Smooth muscle cell (in vitro differentiated cells): ENCODE measurements around the gene COA1. TPM values are rescaled to one million over a fixed set of nuclear protein-coding genes. Genes with fewer than 3 reads are reported as not detected.
"Not testable (repeated sequence)": the region's sequence is repeated elsewhere in the genome, so short reads cannot be mapped to it uniquely, and the experiment has no call there.

Experiments used
- DNase-seq: peaks from one replicate; lab custom pipeline; 2025; ENCODE audit not compliant: unreplicated experiment; lab: John Stamatoyannopoulos, UW
- H2AFZ ChIP-seq: fragments of 200-600 bp; sonication (generic); 2 replicates; pipeline ENCODE4 v1.6.0; 2016; ENCODE audit warnings: antibody characterized with exemption, low read depth, mild to moderate bottlenecking
- H3F3A ChIP-seq: fragments of 200-600 bp; sonication (generic); 2 replicates; pipeline ENCODE4 v1.6.0; 2017; ENCODE audit warnings: antibody characterized with exemption, low read depth
- H3K27ac ChIP-seq: fragments of 200-600 bp; sonication (generic); 2 replicates; pipeline ENCODE4 v1.5.1; 2016; ENCODE audit warnings: low read depth, mild to moderate bottlenecking
- H3K27me3 ChIP-seq: fragments of 200-600 bp; sonication (generic); 2 replicates; pipeline ENCODE4 v1.6.1; 2016; ENCODE audit warnings: low read depth, mild to moderate bottlenecking
- H3K36me3 ChIP-seq: fragments of 200-600 bp; sonication (generic); 2 replicates; pipeline ENCODE4 v1.5.1; 2016; ENCODE audit warnings: low read depth
- H3K4me1 ChIP-seq: fragments of 200-600 bp; sonication (generic); 2 replicates; pipeline ENCODE4 v1.5.1; 2016; ENCODE audit warnings: low read depth
- H3K4me2 ChIP-seq: fragments of 200-600 bp; sonication (generic); 2 replicates; pipeline ENCODE4 v1.6.0; 2016; ENCODE audit warnings: mild to moderate bottlenecking
- H3K4me3 ChIP-seq: fragments of 200-600 bp; sonication (generic); 2 replicates; pipeline ENCODE4 v1.5.1; 2016; ENCODE audit warnings: mild to moderate bottlenecking
- H3K79me2 ChIP-seq: fragments of 200-600 bp; sonication (generic); 2 replicates; pipeline ENCODE4 v1.6.0; 2016; ENCODE audit warnings: low read depth, mild to moderate bottlenecking
- H3K9ac ChIP-seq: fragments of 200-600 bp; sonication (generic); 2 replicates; pipeline ENCODE4 v1.6.0; 2016; ENCODE audit warnings: low read depth
- H3K9me3 ChIP-seq: fragments of 200-600 bp; sonication (generic); replicated peaks from 2 replicates; pipeline ENCODE4 v1.5.1; 2016; ENCODE audit warnings: low read depth
- H4K20me1 ChIP-seq: fragments of 200-600 bp; sonication (generic); 2 replicates; pipeline ENCODE4 v1.6.0; 2016; ENCODE audit warnings: low read depth
- WGBS: methylation state at CpG from one replicate; pipeline ENCODE4 v1.1.7; 2016; ENCODE audit warnings: low lambda C conversion rate; 5-methylcytosine and 5-hydroxymethylcytosine counted together
- polyA plus RNA-seq: library from polyadenylated mRNA; unstranded; fragments of >200 nt; fragmentation: Nextera tagmentation; extraction: Ambion mirVana; gene quantifications from 2 replicates; pipeline ENCODE4 v1.2.1, GENCODE V29; 2016
- total RNA-seq: library from RNA; depleted of rRNA; stranded (reverse); fragments of >200 nt; gene quantifications from 2 replicates; pipeline ENCODE4 v1.2.3, GENCODE V29; 2014
- TF ChIP-seq, protein P1 (sequence below): fragments of 200-600 bp; sonication (generic); IDR thresholded peaks from 2 replicates; pipeline ENCODE4 v1.5.1; 2017; ENCODE audit warnings: borderline replicate concordance, mild to moderate bottlenecking, antibody characterized with exemption; ENCODE audit not compliant: insufficient read depth, poor library complexity, severe bottlenecking

The COA1 gene
- total and polyA plus RNA-seq, 2 experiments from 2014 or later = 63.1 to 67.5 TPM

DNA sequence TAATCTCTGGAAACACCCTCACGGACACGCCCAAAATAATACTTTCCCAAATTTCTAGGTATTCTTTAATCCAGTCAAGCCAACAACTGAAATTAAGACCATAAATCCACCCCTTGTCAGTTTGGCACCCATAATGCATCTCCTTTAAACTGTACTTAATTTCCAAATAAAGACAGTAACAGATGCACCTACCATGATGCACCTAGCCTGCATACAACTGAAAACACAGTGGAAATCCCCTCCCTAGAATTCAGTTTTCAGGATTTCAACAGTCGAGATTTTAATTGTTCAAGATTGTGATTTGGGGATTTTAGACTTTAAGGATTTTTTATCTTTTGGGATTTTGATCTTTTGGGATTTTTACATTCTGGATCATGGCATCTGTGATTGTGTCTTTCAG is 129.3 kb downstream of the COA1 start:
- Histone ChIP-seq H3K36me3 (peaks cover 4% of the 10 kb centered on the region), H4K20me1 (peaks cover 21% of the 10 kb centered on the region), H3K9me3 (no peaks in the 10 kb centered on the region), H3K4me3 (no peak overlapping the region), H3K4me2 (no peak overlapping the region), H3F3A (no peaks in the 10 kb centered on the region), H3K4me1 (no peaks in the 10 kb centered on the region), H3K27ac (no peak overlapping the region), H3K27me3 (no peaks in the 10 kb centered on the region), H3K79me2 (peaks cover 4% of the 10 kb centered on the region), H2AFZ (no peak overlapping the region), H3K9ac (no peak overlapping the region)
- TF ChIP-seq, protein P1, sequence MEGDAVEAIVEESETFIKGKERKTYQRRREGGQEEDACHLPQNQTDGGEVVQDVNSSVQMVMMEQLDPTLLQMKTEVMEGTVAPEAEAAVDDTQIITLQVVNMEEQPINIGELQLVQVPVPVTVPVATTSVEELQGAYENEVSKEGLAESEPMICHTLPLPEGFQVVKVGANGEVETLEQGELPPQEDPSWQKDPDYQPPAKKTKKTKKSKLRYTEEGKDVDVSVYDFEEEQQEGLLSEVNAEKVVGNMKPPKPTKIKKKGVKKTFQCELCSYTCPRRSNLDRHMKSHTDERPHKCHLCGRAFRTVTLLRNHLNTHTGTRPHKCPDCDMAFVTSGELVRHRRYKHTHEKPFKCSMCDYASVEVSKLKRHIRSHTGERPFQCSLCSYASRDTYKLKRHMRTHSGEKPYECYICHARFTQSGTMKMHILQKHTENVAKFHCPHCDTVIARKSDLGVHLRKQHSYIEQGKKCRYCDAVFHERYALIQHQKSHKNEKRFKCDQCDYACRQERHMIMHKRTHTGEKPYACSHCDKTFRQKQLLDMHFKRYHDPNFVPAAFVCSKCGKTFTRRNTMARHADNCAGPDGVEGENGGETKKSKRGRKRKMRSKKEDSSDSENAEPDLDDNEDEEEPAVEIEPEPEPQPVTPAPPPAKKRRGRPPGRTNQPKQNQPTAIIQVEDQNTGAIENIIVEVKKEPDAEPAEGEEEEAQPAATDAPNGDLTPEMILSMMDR = no peak
- WGBS = 98% methylated on average over 3 of the region's 3 CpGs
- DNase-seq = no peak

DNA sequence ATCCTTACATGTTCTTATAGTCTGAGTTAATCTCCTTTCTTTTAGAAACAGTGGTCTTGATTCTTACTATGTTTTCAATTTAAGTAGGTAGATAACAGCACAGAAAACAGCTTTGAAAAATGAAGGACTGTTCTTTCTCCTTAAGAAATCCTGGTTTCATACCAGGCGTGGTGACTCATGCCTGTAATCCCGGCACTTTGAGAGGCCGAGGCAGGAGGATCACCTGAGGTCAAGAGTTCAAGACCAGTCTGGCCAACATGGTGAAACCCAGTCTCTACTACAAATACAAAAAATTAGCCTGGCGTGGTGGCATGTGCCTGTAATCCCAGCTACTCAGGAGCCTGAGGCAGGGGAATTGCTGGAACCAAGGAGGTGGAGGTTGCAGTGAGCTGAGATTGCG is 132.9 kb downstream of the COA1 start:
- H3K9ac ChIP-seq, H3K4me2 ChIP-seq, H3K27me3 ChIP-seq, DNase-seq, H3K4me3 ChIP-seq, H3K27ac ChIP-seq, H3K4me1 ChIP-seq, H3K9me3 ChIP-seq, H3F3A ChIP-seq, H2AFZ ChIP-seq, H3K36me3 ChIP-seq: not testable (repeated sequence)
- H3K79me2 ChIP-seq = peaks cover 35% of the 10 kb centered on the region
- 65% methylated on average over 5 of the region's 5 CpGs for WGBS
- peaks cover 45% of the 10 kb centered on the region for H4K20me1 ChIP-seq

DNA sequence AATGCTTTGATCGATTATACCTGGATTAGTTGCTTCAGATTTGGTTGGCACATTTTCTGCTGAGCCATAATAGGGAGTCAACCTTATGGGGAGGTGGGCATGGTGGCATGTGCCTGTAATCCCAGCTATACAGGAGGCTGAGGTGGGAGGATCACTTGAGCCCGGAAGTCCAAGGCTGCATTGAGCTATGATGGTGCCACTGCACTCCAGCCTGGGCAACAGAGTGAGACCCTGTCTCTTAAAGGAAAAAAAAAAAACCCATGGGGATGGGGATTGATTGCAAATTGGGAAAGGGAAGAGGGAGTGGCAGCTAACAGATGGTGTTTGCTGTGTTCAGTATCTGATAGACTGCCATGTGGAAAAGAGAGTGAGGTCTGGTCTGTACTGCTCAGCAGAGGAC is 135.3 kb downstream of the COA1 start:
- Histone ChIP-seq H3K79me2 (peaks cover 52% of the 10 kb centered on the region), H3F3A (no peaks in the 10 kb centered on the region), H3K36me3 (no peaks in the 10 kb centered on the region), H3K4me3 (no peak overlapping the region), H2AFZ (no peak overlapping the region), H3K4me2 (no peak overlapping the region), H3K4me1 (no peaks in the 10 kb centered on the region), H4K20me1 (peaks cover 66% of the 10 kb centered on the region), H3K9me3 (no peaks in the 10 kb centered on the region), H3K9ac (no peak overlapping the region), H3K27me3 (no peaks in the 10 kb centered on the region), H3K27ac (no peak overlapping the region)
- WGBS = 99% methylated on average over 2 of the region's 2 CpGs
- DNase-seq = no peak
- TF ChIP-seq, protein P1 = no peak

DNA sequence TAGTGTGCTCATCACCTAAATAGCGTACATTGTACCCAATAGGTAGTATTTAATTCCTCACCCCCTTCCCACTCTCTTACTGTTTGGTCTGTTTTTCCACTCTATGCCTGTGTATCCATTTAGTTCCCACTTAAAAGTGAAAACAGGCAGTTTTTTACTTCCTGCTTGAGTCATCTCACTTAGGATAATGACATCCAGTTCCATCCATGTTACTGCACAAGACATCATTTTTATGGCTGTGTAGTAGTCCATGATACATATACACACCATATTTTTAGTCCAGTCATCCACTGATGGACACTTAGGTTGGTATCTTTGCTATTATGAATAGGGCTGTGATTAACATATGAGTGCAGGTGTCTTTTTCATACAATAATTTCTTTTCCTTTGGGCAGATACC is 136.3 kb downstream of the COA1 start:
- TF ChIP-seq, protein P1 = no peak
- H3K27ac ChIP-seq = no peak overlapping the region
- peaks cover 61% of the 10 kb centered on the region for H3K79me2 ChIP-seq
- no peak overlapping the region for H3K4me3 ChIP-seq
- H3K4me2 ChIP-seq = no peak overlapping the region
- H4K20me1 ChIP-seq = peaks cover 76% of the 10 kb centered on the region
- no peaks in the 10 kb centered on the region for H3F3A ChIP-seq
- no peak overlapping the region for H3K9ac ChIP-seq
- no peak for DNase-seq
- H2AFZ ChIP-seq = no peak overlapping the region
- H3K27me3 ChIP-seq = no peaks in the 10 kb centered on the region
- no peaks in the 10 kb centered on the region for H3K9me3 ChIP-seq
- WGBS = 100% methylated on average over 1 of the region's 1 CpG
- H3K4me1 ChIP-seq = no peaks in the 10 kb centered on the region
- H3K36me3 ChIP-seq = no peaks in the 10 kb centered on the region
